WI38 (cell line): ENCODE data around the gene TMPRSS6.
"Not testable (repeated sequence)": the region's sequence is repeated elsewhere in the genome, so short reads cannot be mapped to it uniquely, and the experiment has no call there.

Source experiments
- H3K4me3 ChIP-seq: 2 replicates; pipeline ENCODE4 v1.5.1; 2011; ENCODE audit warnings: low read depth, mild to moderate bottlenecking, control low read depth, low read length
- TF ChIP-seq, protein P1 (sequence below): IDR thresholded peaks from 2 replicates; pipeline ENCODE4 v1.5.1; 2012; ENCODE audit warnings: low read depth, mild to moderate bottlenecking, control low read depth, low read length

TMPRSS6 gene

GRCh38 chr22:37079158-37079557, 30.4 kb downstream of the TMPRSS6 start:
- TF ChIP-seq, protein P1, sequence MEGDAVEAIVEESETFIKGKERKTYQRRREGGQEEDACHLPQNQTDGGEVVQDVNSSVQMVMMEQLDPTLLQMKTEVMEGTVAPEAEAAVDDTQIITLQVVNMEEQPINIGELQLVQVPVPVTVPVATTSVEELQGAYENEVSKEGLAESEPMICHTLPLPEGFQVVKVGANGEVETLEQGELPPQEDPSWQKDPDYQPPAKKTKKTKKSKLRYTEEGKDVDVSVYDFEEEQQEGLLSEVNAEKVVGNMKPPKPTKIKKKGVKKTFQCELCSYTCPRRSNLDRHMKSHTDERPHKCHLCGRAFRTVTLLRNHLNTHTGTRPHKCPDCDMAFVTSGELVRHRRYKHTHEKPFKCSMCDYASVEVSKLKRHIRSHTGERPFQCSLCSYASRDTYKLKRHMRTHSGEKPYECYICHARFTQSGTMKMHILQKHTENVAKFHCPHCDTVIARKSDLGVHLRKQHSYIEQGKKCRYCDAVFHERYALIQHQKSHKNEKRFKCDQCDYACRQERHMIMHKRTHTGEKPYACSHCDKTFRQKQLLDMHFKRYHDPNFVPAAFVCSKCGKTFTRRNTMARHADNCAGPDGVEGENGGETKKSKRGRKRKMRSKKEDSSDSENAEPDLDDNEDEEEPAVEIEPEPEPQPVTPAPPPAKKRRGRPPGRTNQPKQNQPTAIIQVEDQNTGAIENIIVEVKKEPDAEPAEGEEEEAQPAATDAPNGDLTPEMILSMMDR = no peak
- H3K4me3 ChIP-seq = no peak overlapping the region

- TF ChIP-seq, protein P1 = peak; percentile 98
These were observed 31.6 kb downstream of the TMPRSS6 start for GRCh38 chr22:37077802-37078448.

DNA sequence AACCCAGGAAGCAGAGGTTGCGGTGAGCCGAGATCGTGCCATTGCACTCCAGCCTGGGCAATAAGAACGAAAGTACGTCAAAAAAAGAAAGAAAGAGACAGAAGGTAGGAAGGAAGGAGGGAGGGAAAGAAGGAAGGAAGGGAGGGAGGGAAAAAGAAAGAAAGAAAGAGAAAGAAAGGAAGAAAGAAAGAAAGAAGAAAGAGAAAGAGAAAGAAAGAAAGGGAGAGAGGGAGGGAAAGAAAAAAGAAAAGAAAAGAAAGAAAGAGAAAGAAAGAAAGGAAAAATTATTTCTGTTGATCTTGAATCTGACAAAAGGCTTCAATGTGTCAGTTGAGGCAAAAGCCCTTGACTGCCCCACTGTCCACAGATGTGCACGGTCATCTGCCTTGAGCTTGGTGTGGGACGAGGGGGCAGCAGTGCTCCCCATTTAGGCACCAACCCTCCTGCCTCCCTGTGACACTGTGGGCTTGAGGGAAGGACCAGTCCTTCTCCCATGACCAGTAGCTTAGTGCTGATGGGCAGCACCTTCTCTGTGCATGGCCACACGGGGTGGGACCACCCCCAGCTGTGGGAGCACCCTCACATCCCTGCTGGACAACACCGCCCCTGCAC, 33.6 kb downstream of the TMPRSS6 start:
- H3K4me3 ChIP-seq = no peak overlapping the region
- TF ChIP-seq, protein P1 = no peak

More at GRCh38 chr22:37077802-37078448, 31.6 kb downstream of the TMPRSS6 start:
- H3K4me3 ChIP-seq = no peak overlapping the region

DNA sequence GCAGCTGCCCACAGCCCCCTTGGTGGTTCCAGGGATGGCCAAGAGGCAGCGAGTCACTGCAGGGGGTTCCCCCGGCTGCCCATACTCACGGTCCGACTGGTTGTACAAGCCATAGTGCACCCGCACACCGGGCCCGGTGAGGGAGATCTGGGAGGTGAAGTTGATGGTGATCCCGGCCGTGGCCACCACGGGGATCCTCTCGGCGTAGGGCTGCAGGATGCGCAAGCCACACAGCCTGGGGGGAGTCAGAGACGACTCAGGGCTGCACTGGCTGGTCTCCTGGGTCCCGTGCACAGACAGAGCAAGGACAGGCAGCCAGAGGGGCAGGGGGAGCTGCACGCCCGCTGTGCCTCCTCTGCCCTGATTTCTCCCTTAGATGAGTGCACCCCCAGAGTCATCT, 34.5 kb downstream of the TMPRSS6 start:
- H3K4me3 ChIP-seq = no peak overlapping the region
- TF ChIP-seq, protein P1 = no peak

DNA sequence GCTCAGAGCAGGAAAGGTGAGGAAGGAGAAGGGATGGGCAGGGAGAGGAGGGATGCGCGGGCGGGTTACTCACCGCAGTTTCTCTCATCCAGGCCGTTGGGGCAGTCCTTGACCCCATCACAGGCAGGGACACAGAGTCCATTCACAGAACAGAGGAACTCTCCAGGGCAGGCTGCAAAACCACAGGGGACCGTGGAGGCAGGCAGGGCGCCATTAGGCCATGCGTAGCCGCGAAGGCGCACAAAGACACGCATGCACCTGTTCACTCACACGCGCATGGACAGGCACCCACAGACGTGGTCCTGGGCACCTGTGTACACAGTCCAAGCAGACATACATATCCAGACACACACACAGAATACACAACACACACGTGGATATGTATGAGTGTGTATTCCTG, 35.0 kb downstream of the TMPRSS6 start:
- no peak overlapping the region for H3K4me3 ChIP-seq
- TF ChIP-seq, protein P1 = no peak

DNA sequence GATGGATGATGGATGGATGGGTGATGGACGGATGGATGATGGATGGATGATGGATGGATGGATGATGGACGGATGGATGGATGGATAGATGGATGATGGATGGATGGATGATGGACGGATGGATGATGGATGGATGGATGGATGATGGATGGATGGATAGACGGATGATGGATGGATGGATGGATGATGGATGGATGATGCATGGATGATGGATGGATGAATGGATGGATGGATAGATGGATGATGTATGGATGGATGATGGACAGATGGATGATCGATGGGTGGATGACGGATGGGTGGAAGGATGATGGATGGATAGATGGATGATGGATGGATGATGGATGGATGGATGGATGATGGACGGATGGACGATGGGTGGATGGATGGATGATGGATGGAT, 36.8 kb downstream of the TMPRSS6 start:
- no peak overlapping the region for H3K4me3 ChIP-seq
- TF ChIP-seq, protein P1 = no peak

GRCh38 chr22:37071850-37072592, 37.5 kb downstream of the TMPRSS6 start:
- H3K4me3 ChIP-seq = not testable (repeated sequence)
